ENCODE data around the gene SLC24A2. TPM values are rescaled to one million over a fixed set of nuclear protein-coding genes. Genes with fewer than 3 reads are reported as not detected.

The SLC24A2 gene
- total and polyA plus RNA-seq, 2 experiments from 2014 or later = 0.10 to 0.27 TPM

DNA sequence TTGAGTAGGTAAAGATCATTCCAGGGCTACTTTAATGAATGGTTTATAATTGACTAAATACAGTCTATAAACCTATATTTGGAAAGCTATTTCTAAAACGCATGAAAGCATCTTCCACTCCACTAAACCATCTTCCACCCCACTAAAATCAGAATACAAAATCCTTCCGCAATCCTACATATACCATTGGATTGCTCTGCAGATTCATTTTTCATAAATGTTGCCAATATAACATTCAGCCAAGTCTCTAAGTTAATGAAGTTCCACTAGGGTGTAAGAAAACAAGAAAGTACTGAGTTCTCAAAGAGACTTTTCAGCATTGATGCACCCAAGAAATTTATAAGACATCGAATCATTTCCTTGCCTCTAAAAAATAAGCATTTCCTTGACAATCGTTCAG lies 4.7 kb downstream of the SLC24A2 start:
- TF ChIP-seq EZH2 (IDR thresholded peaks at IDR 0.05; ENCODE audit: borderline replicate concordance) (no peak), EZH2phosphoT487 (IDR thresholded peaks at IDR 0.05; ENCODE audit: low read depth, severe bottlenecking, unreplicated experiment) (no peak)
- H2AFZ ChIP-seq = no peak overlapping the region
- H3K4me1 ChIP-seq (ENCODE audit: insufficient read depth) = no peaks in the 10 kb centered on the region
- WGBS (ENCODE audit: low lambda C conversion rate, missing lambda C conversion rate) = 87% methylated on average over 4 of the region's 4 CpGs
- no peak overlapping the region for H3K27ac ChIP-seq
- no peaks in the 10 kb centered on the region for H3K9me3 ChIP-seq (ENCODE audit: low read depth)
- no peaks in the 10 kb centered on the region for H3K36me3 ChIP-seq (replicated peaks; ENCODE audit: insufficient read depth, low read depth)
- no peak for DNase-seq (ENCODE audit: low spot score)
- no peaks in the 10 kb centered on the region for H3K79me2 ChIP-seq
- H3K9me2 ChIP-seq (replicated peaks; ENCODE audit: insufficient read depth) = no peaks in the 10 kb centered on the region
- peaks cover 59% of the 10 kb centered on the region for H3K27me3 ChIP-seq
- H4K20me1 ChIP-seq (ENCODE audit: insufficient read depth, poor library complexity, severe bottlenecking) = no peaks in the 10 kb centered on the region
- H3K4me2 ChIP-seq = no peak overlapping the region
- no peak overlapping the region for H3K4me3 ChIP-seq

DNA sequence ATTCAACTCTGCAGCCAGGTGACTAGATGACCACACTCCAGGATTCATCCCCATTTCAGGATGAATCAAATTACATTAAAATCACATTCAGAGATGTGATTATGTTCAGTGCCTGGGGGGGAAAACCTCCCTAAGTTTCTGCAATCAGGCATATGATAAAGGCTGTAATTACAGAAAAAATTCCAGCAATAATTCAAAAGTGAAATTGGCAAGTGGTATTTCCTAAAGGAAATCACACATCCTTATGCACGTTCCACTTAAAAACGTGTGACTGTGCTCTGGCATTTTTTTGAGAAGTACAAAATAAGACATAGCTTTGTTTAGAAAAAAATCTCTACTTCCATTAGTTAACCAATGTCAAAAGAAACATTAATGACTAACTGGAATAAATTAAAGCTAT lies 5.3 kb downstream of the SLC24A2 start:
- no peak for DNase-seq (ENCODE audit: low spot score)
- H3K27me3 ChIP-seq = peaks cover 52% of the 10 kb centered on the region
- H2AFZ ChIP-seq = no peak overlapping the region
- TF ChIP-seq EZH2phosphoT487 (IDR thresholded peaks at IDR 0.05; ENCODE audit: low read depth, severe bottlenecking, unreplicated experiment) (no peak), EZH2 (IDR thresholded peaks at IDR 0.05; ENCODE audit: borderline replicate concordance) (no peak)
- TF ChIP-seq, protein P1, sequence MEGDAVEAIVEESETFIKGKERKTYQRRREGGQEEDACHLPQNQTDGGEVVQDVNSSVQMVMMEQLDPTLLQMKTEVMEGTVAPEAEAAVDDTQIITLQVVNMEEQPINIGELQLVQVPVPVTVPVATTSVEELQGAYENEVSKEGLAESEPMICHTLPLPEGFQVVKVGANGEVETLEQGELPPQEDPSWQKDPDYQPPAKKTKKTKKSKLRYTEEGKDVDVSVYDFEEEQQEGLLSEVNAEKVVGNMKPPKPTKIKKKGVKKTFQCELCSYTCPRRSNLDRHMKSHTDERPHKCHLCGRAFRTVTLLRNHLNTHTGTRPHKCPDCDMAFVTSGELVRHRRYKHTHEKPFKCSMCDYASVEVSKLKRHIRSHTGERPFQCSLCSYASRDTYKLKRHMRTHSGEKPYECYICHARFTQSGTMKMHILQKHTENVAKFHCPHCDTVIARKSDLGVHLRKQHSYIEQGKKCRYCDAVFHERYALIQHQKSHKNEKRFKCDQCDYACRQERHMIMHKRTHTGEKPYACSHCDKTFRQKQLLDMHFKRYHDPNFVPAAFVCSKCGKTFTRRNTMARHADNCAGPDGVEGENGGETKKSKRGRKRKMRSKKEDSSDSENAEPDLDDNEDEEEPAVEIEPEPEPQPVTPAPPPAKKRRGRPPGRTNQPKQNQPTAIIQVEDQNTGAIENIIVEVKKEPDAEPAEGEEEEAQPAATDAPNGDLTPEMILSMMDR (IDR thresholded peaks at IDR 0.05; ENCODE audit: poor library complexity) = no peak
- no peak overlapping the region for H3K4me3 ChIP-seq
- no peaks in the 10 kb centered on the region for H3K36me3 ChIP-seq (replicated peaks; ENCODE audit: insufficient read depth, low read depth)
- H3K27ac ChIP-seq = no peak overlapping the region
- H3K4me1 ChIP-seq (ENCODE audit: insufficient read depth) = no peaks in the 10 kb centered on the region
- no peak overlapping the region for H3K4me2 ChIP-seq
- WGBS (ENCODE audit: low lambda C conversion rate, missing lambda C conversion rate) = 72% methylated on average over 2 of the region's 2 CpGs
- H4K20me1 ChIP-seq (ENCODE audit: insufficient read depth, poor library complexity, severe bottlenecking) = no peaks in the 10 kb centered on the region
- H3K9me3 ChIP-seq (ENCODE audit: low read depth) = no peaks in the 10 kb centered on the region
- H3K79me2 ChIP-seq = no peaks in the 10 kb centered on the region
- no peaks in the 10 kb centered on the region for H3K9me2 ChIP-seq (replicated peaks; ENCODE audit: insufficient read depth)

DNA sequence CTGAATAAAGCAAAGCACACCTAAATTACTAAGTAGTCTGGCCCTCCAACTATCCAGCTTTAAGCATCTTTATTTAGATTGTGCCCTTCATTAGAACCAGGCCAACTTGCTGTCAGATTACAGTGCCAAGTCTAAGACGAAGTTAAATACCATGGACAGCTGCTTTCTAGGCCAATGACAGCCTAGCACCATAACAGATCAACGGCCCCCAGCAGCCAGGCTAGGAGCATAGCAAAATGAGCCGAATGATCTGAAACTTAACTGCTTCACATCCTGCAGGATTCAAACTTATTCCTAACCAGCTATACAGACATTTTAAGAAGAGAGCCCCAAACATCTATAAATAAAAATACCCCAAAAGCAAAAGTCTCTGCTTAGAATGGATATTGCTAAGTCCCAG lies 6.8 kb downstream of the SLC24A2 start:
- peak; percentile 54 for DNase-seq (ENCODE audit: low spot score)
- H3K4me3 ChIP-seq = no peak overlapping the region
- WGBS (ENCODE audit: low lambda C conversion rate, missing lambda C conversion rate) = 19% methylated on average over 3 of the region's 3 CpGs
- no peaks in the 10 kb centered on the region for H3K9me2 ChIP-seq (replicated peaks; ENCODE audit: insufficient read depth)
- no peaks in the 10 kb centered on the region for H3K79me2 ChIP-seq
- no peaks in the 10 kb centered on the region for H4K20me1 ChIP-seq (ENCODE audit: insufficient read depth, poor library complexity, severe bottlenecking)
- H3K36me3 ChIP-seq (replicated peaks; ENCODE audit: insufficient read depth, low read depth) = no peaks in the 10 kb centered on the region
- H3K9me3 ChIP-seq (ENCODE audit: low read depth) = no peaks in the 10 kb centered on the region
- H3K27me3 ChIP-seq = peaks cover 39% of the 10 kb centered on the region
- H3K4me2 ChIP-seq = no peak overlapping the region
- no peak overlapping the region for H2AFZ ChIP-seq
- H3K27ac ChIP-seq = no peak overlapping the region
- TF ChIP-seq EZH2phosphoT487 (IDR thresholded peaks at IDR 0.05; ENCODE audit: low read depth, severe bottlenecking, unreplicated experiment) (no peak), EZH2 (IDR thresholded peaks at IDR 0.05; ENCODE audit: borderline replicate concordance) (no peak)
- TF ChIP-seq, protein P1 (IDR thresholded peaks at IDR 0.05; ENCODE audit: poor library complexity) = no peak
- H3K4me1 ChIP-seq (ENCODE audit: insufficient read depth) = no peaks in the 10 kb centered on the region

DNA sequence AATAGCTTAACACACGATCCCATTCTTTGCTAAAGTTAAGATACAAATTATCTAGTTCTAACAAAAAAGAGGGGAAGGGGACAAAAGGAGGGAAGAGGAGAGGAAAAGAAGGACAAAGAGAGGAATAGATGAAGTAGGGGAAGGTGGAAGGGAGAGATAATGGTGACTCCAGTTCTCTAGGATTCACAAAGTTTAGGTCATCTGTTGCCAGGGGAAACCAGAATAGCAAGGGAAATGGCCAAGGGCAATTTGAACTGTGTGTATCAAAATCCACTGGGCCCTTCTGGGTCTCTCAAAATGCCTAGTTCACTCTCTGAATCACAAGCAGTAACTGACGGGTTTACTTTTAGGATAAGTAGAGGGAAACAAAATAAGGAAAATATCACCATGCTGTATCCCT lies 7.6 kb downstream of the SLC24A2 start:
- Histone ChIP-seq H3K4me2 (no peak overlapping the region), H3K79me2 (no peaks in the 10 kb centered on the region), H3K9me2 (replicated peaks; ENCODE audit: insufficient read depth) (no peaks in the 10 kb centered on the region), H2AFZ (no peak overlapping the region), H3K9me3 (ENCODE audit: low read depth) (no peaks in the 10 kb centered on the region), H3K4me1 (ENCODE audit: insufficient read depth) (no peaks in the 10 kb centered on the region), H3K4me3 (no peak overlapping the region), H3K27ac (no peak overlapping the region), H3K36me3 (replicated peaks; ENCODE audit: insufficient read depth, low read depth) (no peaks in the 10 kb centered on the region), H4K20me1 (ENCODE audit: insufficient read depth, poor library complexity, severe bottlenecking) (no peaks in the 10 kb centered on the region), H3K27me3 (peaks cover 31% of the 10 kb centered on the region)
- DNase-seq (ENCODE audit: low spot score) = no peak
- no peak for TF ChIP-seq EZH2 (IDR thresholded peaks at IDR 0.05; ENCODE audit: borderline replicate concordance)
- 76% methylated on average over 2 of the region's 2 CpGs for WGBS (ENCODE audit: low lambda C conversion rate, missing lambda C conversion rate)

All from hepatocyte (in vitro differentiated cells).